Suppressor macrophage treated with lipopolysaccharide for 4 hours (primary cell): ENCODE results near the gene DLEC1.
A peak's percentile ranks its signal among the peaks of the same experiment; 100 is the strongest.
"Not testable (repeated sequence)": the region's sequence is repeated elsewhere in the genome, so short reads cannot be mapped to it uniquely, and the experiment has no call there.

Experiments
- DNase-seq: peaks from one replicate; pipeline ENCODE4 v3.0.0-alpha.2; 2020

The DLEC1 gene

DNA sequence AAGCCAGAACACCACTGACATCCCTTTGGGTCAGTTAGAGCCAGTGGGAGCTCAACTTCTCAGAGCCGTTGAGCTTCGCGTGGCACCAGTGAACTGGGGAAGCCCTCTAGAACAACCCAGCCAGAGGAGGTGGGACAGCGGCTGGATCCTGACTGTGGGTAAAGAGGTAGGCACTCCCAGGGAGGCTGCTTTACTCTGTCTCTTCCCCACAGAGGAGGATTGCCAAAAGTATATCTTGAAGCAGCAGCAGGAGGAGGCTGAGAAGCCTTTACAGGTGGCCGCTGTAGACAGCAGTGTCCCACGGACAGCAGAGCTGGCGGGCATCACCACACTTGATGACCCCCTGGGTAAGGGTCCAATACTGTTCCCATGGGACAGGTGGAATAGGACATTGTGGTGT is 100.6 kb downstream of the DLEC1 start:
- no peak for DNase-seq

DNA sequence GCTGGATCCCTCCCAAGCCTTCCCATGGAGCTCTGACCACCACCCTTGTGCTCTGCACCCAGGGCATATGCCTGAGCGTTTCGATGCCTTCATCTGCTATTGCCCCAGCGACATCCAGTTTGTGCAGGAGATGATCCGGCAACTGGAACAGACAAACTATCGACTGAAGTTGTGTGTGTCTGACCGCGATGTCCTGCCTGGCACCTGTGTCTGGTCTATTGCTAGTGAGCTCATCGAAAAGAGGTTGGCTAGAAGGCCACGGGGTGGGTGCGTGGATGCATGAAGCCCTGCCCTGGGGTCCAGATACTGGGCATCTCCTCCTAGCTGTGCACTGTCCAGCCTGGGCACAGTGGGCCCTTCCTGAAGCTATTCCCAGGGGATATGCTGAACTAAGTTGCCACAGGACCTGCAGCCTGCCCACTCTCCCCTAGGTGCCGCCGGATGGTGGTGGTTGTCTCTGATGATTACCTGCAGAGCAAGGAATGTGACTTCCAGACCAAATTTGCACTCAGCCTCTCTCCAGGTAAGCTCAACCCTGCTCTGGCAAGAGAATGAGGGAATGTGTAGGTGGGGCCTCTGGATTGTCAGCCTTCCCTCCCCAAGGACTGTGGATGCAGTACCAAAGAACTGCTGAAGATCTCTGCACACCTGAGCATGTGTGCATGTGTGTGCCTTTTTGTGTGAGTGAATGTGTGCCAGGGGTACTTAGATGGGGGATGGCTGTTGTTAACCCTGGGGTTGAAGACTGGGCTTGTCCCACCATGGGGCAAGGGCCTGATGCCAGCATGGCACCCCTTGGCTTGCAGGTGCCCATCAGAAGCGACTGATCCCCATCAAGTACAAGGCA is 101.5 kb downstream of the DLEC1 start:
- DNase-seq = no peak

DNA sequence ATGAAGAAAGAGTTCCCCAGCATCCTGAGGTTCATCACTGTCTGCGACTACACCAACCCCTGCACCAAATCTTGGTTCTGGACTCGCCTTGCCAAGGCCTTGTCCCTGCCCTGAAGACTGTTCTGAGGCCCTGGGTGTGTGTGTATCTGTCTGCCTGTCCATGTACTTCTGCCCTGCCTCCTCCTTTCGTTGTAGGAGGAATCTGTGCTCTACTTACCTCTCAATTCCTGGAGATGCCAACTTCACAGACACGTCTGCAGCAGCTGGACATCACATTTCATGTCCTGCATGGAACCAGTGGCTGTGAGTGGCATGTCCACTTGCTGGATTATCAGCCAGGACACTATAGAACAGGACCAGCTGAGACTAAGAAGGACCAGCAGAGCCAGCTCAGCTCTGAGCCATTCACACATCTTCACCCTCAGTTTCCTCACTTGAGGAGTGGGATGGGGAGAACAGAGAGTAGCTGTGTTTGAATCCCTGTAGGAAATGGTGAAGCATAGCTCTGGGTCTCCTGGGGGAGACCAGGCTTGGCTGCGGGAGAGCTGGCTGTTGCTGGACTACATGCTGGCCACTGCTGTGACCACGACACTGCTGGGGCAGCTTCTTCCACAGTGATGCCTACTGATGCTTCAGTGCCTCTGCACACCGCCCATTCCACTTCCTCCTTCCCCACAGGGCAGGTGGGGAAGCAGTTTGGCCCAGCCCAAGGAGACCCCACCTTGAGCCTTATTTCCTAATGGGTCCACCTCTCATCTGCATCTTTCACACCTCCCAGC is 102.4 kb downstream of the DLEC1 start:
- DNase-seq = no peak

DNA sequence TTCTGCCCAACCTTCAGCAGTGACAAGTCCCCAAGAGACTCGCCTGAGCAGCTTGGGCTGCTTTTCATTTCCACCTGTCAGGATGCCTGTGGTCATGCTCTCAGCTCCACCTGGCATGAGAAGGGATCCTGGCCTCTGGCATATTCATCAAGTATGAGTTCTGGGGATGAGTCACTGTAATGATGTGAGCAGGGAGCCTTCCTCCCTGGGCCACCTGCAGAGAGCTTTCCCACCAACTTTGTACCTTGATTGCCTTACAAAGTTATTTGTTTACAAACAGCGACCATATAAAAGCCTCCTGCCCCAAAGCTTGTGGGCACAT is 102.9 kb downstream of the DLEC1 start:
- DNase-seq = no peak

DNA sequence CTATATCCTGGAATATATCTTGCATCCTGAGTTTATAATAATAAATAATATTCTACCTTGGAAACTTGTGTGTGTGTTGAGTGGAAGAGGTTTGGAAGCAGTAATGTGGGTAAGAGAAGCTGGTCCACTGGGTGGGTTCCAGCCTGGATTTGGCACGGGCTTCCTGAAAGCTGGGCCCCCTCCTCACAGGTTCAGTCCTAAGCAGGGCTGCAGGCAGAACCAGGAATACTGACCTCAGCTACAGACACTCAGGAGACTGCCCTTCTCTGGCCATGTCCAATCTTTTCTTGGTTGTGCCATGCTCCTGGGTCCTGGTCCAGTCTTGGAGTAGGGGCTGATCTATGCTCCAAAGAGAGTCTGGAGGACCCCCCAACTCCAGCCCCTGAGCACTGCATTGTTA is 104.0 kb downstream of the DLEC1 start:
- no peak for DNase-seq

DNA sequence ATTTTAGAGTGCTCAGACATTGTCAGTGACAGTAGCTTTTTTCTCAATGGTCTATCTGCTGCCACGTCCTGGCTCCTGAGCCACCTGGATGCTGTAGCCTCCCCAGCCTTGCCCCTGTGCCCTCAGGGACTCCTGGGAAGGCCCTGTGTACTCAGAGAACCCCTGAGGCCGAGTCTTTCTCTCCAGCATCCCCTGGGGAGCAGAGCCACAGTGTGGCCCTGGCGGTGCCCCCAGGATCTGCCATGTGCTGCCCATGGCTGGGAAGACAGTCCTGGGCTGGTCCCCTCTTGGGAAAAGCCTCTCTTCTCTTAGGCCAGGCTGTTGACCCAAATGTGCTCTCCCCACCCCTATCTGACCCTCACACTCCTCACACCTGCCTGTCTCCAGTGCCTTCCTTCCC is 104.5 kb downstream of the DLEC1 start:
- no peak for DNase-seq

DNA sequence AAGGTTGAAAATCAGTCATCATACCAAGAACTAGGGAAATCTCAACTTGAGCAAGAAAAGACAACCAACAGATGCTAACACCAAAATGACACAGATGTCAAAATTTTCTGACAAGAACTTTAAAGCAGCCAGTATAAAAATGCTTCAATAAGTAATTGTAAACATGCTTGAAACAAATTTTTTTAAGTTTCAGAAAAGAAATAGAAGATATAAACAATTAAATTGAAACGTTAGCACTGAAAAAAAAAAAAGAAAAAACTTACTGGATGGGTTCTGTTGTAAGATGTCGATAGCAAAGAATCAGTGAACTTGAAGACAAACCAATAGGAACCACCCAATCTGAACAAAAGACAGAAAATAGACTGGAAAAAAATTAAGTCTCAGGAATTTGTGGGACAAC is 107.5 kb downstream of the DLEC1 start:
- no peak for DNase-seq

DNA sequence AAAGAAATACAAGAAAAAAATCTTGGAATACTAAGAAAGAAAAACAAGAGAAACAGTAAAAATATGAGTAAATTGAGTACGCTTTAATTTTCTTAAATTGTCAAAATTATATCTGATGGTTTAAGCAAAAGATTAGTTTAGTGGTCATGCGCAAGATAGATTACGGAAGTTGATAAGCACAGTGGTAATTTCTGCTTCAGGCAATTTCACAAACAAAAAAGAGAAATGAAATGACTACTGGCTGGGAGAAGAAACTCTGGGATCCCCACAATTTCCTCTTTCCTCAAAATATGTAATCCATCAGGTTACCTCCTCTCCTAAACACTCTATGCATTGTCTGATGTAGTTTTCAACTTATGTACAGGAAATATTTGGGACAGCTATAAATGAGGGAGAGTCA is 108.4 kb downstream of the DLEC1 start:
- peak; percentile 78 for DNase-seq

DNA sequence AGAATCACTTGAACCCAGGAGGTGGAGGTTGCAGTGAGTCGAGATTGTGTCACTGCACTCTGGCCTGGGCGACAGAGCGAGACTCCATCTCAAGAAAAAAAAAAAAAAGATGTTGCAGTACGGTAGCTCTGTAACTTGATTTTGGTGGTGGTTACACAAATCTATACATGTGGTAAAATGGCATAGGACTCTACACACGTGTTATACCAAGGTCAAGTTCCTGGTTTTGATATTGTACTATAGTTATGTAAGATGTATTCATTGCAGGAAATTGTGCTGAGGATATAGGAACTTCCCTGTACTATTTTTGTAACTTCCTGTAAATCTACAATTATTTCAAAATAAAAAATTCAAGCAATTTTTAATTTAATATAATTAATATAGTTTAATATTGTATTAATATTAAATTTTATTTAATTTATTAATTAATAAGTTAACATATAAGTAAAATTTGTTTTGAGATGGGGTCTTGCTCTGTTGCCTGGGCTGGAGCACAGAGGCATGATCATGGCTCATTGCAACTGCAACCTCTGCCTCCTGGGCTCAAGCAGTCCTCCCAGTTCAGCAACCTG is 109.4 kb downstream of the DLEC1 start:
- DNase-seq = peak; percentile 83

DNA sequence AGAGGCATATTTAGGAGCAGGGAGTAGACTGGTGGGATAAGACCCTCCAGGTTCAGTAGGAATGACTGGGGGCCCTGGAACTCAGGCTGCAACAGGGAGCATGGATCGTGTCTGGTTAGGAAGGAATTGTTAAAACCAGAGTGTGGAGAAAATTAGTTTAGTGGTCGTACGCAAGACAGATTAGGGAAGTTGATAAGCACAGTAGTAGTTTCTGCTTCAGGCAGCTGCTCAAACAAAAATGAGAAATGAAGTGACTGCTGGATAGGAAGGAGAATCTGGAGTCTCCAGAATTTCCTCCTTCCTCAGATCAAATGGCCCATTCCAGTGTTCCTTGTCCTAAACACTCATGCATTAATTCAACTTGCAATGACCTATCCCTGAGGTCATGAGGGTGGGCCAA is 110.7 kb downstream of the DLEC1 start:
- peak; percentile 55 for DNase-seq

DNA sequence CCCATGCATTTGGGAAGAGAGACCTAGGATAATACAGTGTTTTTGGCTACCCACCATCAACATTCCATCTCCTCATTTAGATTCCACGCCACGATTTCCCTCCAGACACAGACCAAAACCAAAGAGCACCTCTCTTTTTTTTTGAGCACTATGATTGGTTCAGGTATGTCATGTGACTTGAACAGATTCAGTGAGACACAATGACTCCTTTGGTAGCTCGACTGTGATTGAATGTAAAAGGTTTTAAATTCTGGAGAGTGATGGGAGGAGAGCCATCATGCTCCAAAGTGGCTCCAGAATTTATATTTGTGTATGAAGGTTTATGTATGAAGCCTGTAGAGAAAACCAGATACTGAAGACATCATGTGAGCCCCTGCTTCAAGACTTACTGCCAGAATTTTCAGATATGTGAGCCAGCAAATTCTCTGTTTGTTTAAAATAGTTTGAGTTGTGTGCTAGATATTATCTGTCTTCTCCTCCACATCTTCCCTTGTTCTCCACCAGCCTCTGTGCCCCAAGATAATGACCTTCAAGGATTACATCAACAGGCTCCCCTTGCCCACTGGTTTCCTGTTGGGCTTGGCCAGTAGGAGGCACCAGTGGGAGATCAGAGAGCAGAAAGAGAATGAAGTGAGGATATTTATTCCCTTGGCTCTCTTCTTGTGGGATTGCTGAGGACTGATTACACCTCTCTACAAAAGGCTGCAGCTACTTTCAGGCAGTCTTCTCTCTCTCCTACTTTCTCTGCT is 111.9 kb downstream of the DLEC1 start:
- no peak for DNase-seq

DNA sequence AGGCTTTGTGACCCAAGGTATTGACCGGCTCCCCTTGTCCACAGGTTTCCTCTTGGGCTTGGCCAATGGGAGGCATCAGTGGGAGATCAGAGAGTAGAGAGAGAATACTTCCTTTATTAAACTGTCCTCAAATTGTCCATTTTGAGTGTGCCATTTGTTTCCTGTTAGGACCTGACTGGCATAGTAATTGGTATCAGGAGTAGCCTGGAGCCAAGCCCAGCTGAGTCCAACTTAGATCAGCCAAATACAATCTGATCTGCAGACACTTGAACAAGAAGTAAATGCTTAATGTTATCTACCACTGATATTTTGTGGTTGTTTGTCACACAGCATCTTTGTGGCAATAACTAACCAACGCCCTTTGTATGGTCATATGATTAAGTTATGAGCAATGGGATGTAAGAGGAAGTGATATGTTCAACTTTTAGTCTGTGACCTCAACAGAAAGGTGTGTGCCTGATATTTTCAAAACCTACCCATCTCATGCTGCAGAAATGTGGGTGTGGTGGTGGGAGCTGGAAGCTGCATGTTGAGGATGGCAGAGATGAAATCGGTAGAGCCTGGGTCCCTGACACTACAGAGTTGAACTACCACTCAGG is 112.8 kb downstream of the DLEC1 start:
- DNase-seq = peak; percentile 71

DNA sequence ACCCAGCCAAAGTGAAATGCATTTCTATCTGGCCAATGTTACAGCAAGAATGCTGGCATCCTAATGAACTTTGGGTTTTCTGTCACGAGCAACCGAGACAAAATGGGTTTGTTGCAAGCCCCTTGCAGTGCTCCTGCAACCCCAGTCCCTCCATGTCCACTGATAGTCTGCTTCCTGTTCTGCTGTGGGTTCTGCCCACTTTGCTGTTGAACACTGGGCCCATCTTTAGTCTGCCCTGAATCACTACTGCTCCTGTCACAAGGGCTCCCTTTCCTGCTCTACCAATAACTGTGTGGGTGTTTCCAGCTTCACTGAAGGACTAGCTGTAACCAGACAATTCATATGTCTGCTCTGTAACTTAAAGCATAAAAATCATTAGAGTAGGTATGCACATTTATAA is 113.6 kb downstream of the DLEC1 start:
- peak; percentile 71 for DNase-seq

DNA sequence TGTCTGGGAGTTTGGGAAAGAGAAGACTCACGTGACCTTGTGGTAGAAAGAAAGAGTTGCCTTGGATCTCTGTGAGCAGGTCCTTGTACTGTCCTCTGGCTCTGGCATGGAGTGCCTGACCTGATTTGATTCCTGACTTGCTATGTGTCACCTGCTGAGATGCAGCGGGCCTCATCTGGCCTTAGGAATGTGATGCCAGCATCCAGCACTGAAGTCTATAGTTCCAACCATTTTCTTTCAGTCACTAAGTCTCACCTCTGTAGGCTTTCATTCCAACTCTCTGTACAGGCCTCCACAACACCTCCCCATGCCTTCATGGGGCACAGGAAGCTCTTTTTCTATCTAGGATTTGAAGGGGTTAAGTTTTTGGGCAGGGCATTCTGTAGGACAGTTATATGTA is 114.2 kb downstream of the DLEC1 start:
- DNase-seq = no peak

DNA sequence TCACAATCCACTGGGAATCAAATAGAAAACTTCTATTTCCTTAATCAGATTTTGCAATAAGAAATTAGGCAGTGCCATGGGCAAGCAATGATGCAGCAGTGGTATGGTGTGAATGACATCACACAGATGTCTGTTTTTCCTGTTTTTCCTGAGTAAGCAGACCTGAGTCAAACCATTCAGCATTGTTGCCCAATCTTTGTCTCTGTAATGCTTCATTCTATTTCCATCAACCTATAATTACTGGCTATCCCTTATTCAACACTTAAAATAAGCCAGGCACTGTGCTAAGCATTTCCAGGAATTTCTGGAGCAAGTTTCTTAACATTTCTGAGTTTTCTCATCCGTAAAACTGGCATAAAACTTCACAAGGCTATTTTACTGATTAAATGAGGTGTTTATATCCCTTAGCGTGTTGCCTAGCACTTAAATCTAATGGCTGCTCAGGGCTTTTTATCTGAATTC is 115.1 kb downstream of the DLEC1 start:
- peak; percentile 92 for DNase-seq

DNA sequence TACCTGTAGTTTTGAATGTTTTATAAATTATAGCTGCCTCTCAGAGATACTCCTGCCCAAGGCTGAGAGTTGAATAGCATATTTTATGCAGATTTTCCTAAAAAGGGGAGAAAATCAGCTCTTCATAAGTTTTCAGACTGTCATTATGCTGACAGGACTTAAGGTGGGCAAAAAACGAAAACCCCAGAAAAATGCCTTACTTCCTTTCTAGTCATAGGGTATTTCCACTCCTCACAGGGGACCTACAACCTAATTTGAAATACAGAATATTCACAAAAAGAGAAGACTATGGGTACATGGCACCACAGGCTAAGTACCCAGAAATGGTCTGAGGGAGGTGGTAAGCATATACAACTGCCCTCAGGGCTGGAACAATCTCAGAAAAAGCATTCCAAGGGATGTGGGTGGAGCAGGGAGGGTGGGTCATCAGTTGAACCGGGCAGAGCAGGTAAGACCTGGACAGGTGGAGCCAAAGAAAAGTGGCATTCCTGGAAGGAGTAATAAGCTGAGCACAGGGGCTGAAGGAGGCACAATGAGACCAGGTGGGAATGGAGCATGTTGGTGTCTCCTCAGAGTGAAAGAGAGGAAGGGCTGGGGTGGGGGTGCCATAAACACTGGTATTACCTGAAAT is 115.7 kb downstream of the DLEC1 start:
- no peak for DNase-seq

DNA sequence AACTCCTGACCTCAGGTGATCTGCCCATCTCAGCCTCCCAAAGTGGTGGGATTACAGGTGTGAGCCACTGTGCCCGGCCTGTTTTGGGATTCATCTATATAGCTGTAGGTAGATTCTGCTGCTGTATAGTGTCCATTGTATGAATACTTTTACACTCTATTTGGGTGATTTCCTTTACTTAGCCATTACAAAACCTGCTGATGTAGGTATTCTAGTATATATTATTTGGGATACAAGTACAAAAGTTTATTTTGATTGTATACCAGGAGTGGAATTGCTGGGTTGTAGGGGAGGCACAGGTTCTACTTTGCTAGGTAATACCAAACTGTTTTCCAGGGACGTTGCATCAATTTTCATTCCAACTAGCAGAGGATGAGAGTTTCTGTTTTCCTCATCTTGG is 116.8 kb downstream of the DLEC1 start:
- DNase-seq = no peak

DNA sequence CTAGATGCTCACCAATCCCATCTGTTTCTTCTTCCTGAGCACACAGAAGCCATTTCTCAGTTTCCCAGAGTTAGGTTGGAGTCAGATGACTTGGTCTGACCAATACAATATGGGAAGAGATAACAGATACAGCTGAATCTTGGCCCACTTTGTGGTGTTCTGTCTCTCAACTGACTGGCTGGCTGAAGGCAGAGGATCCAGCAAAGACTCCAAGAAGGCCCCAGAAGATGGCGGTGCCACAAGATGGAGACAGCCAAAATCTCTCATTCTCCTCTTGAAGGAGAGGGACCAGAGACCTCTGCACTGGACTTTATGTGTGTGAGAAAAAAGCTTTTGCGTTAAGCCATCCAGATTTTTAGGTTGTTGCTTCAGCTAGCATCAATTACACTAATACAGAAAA is 118.1 kb downstream of the DLEC1 start:
- DNase-seq = no peak

DNA sequence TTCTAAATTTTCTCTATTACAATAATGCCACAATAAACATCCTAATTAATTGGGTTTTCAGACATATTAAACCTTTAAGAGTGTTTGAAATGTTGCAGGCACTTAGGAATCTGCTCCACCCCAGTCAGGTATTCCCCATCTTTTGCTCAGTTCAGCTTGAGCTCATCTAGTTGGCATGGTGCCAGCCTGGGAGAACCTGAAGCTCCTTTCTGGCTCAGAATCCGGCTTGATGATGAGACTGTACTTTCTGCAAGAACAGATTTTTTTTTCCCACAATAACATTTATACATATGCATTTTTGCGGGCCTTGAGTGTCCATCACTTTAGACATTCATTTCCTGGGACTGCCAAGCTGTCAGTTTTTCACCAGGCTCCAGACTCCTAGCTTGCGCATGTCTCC is 118.6 kb downstream of the DLEC1 start:
- DNase-seq = no peak

DNA sequence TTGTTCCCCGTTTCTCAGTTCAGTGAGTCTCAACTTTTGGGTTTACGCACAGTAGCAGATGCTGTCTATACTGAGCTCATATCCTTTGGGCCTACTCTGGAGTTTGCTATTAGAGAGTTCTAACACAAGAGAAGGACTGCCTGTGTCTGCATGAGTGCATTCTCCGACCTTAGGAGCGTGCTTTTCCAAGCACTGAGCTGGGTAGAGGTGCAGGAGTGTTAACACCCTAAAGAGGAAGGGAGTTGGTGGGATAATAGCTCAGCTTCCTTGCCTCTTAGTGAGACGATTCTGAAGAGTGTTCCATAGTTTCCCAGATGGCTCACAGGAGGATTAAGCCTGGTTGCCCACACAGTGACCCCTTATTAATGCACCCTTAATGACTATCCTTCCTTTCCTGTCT is 119.5 kb downstream of the DLEC1 start:
- no peak for DNase-seq

DNA sequence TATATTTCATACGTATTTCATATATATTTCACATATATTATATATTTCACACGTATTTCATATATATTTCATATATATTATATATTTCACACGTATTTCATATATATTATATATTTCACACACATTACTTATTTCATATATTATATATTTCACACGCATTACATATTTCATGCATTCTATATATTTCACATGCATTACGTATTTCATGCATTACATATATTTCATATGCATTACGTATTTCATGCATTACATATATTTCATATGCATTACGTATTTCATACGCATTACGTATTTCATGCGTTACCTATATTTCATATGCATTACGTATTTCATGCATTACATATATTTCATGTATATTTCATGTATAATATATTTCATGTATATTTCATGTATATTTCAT is 121.7 kb downstream of the DLEC1 start:
- not testable (repeated sequence) for DNase-seq

DNA sequence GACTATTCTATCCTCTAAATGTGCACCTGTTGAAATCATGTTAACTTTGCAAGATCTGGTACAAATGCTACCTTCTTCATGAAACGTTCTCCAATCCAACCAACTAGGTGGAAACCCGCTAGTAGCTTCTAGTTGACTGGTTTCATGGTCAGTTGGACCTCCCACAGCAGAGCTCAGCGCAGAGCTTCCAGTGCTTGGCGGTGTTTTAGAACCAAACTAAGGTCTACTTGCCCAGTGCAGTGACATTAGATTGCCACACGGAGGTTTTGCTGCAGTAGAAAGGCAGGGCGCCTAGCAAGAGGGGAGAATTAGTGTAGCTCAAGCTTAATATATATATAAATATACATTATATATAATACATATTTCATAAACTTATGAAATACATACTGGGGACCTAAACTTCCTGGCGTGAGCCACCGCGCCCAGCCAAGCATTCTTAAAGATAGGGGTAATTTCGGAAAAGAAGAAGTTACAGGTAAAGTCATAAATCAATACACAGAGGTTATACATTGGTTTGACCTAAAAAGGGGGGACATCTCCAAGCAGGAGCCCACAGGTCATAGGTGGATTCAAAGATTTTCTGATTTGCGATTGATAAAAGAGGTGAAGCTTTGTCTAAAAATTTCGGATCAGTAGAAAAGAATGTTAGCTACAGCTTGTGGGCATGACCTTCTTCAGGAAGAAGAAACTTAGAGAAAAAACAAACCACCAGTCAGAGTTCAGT is 124.3 kb downstream of the DLEC1 start:
- DNase-seq = no peak
